A549 (cell line): Measurements from ENCODE around the gene OTULINL. TPM values are rescaled to one million over a fixed set of nuclear protein-coding genes. Genes with fewer than 3 reads are reported as not detected.

Source experiments
- ATAC-seq, 2 experiments: fragments of 200-7000 bp in 1 of 2; fragments of >200 bp in 1 of 2; cut with Nextera tagmentation in 1 of 2; cut with Tn5 transposase in 1 of 2; 3 replicates each; pipeline versions ENCODE4 v1.8.0 to v1.9.1; 2018 to 2020; ENCODE audit warnings: mild to moderate bottlenecking in 1 of 2, moderate library complexity in 1 of 2
- CTCF ChIA-PET: fragments of 300-600 bp; sonication (Branson Sonifier 250); formaldehyde crosslinking; extraction: SDS; loops from one replicate; lab custom pipeline; 2021; ENCODE audit warnings: antibody characterized with exemption, inconsistent platforms; lab: Yijun Ruan, JAX
- POLR2A ChIA-PET: fragments of 350-600 bp; formaldehyde crosslinking; extraction: SDS; loops from one replicate; lab custom pipeline; 2021; ENCODE audit warnings: antibody characterized with exemption, inconsistent platforms; lab: Yijun Ruan, JAX
- DNase-seq, 2 experiments: peaks; one replicate each; pipeline versions ENCODE4 v3.0.0 to v3.0.0-alpha.2; 2011 to 2016; ENCODE audit warnings: low read depth in 1 of 2, low spot score in 1 of 2
- FAIRE-seq: peaks from 2 replicates; lab custom pipeline; 2011; peaks lifted over from hg19 to GRCh38; lab: Jason Lieb, UNC
- H3K27ac ChIP-seq, 2 experiments: fragments of >200 bp; sonication (Bioruptor Twin); formaldehyde crosslinking; 3 replicates each; pipeline ENCODE4 v1.5.1; 2016 to 2017
- H3K4me1 ChIP-seq: fragments of >200 bp; sonication (Bioruptor Twin); formaldehyde crosslinking; 3 replicates; pipeline ENCODE4 v1.6.1; 2016
- H3K4me2 ChIP-seq: fragments of >200 bp; sonication (Bioruptor Twin); formaldehyde crosslinking; 3 replicates; pipeline ENCODE4 v1.6.1; 2016
- H3K4me3 ChIP-seq: fragments of >200 bp; sonication (Bioruptor Twin); formaldehyde crosslinking; 3 replicates; pipeline ENCODE4 v1.5.1; 2016
- H3K9me3 ChIP-seq: fragments of >200 bp; sonication (Bioruptor Twin); formaldehyde crosslinking; 3 replicates; pipeline ENCODE4 v1.6.1; 2016
- BHLHE40 ChIP-seq: IDR thresholded peaks from 2 replicates; pipeline ENCODE4 v1.6.1; 2012; ENCODE audit warnings: low read depth, low read length, inconsistent platforms
- CBX2 ChIP-seq: fragments of 200-600 bp; sonication (generic); IDR thresholded peaks from 2 replicates; pipeline ENCODE4 v1.6.1; 2016; ENCODE audit warnings: low read depth, mild to moderate bottlenecking, borderline replicate concordance
- CBX8 ChIP-seq: fragments of 200-600 bp; sonication (generic); IDR thresholded peaks from 2 replicates; pipeline ENCODE4 v1.6.1; 2016
- FOSL2 ChIP-seq, 2 experiments: fragments of 450-650 bp in 1 of 2; fragments of >200 bp in 1 of 2; sonication (Bioruptor Twin) in 1 of 2; formaldehyde crosslinking; IDR thresholded peaks; 2 replicates each; pipeline versions ENCODE4 v1.5.0 to v1.6.1; 2016 to 2020; ENCODE audit warnings: mild to moderate bottlenecking in 1 of 2, moderate library complexity in 1 of 2
- GATA3 ChIP-seq: IDR thresholded peaks from 2 replicates; pipeline ENCODE4 v1.6.1; 2012; ENCODE audit warnings: borderline replicate concordance
- HOXA7 ChIP-seq: fragments of 250-450 bp; sonication (Bioruptor Pico); IDR thresholded peaks from 2 replicates; pipeline ENCODE4 v1.5.0; 2020; ENCODE audit warnings: mild to moderate bottlenecking, moderate library complexity
- HOXB13 ChIP-seq: fragments of 250-450 bp; sonication (Bioruptor Pico); IDR thresholded peaks from 2 replicates; pipeline ENCODE4 v1.5.0; 2020; ENCODE audit warnings: low read depth, mild to moderate bottlenecking, moderate library complexity
- HOXB5 ChIP-seq: fragments of 250-450 bp; sonication (Bioruptor Pico); IDR thresholded peaks from 2 replicates; pipeline ENCODE4 v1.5.0; 2020; ENCODE audit warnings: mild to moderate bottlenecking, moderate library complexity
- KDM5A ChIP-seq: fragments of 200-600 bp; sonication (generic); IDR thresholded peaks from 2 replicates; pipeline ENCODE4 v1.6.1; 2016; ENCODE audit warnings: antibody characterized with exemption, mild to moderate bottlenecking
- MAZ ChIP-seq: fragments of 150-350 bp; IDR thresholded peaks from 2 replicates; pipeline ENCODE4 v1.6.1; 2014; ENCODE audit warnings: antibody characterized with exemption, low read depth, low read length, borderline replicate concordance
- NR3C1 ChIP-seq: fragments of >200 bp; sonication (Bioruptor Twin); formaldehyde crosslinking; IDR thresholded peaks from 3 replicates; pipeline ENCODE4 v1.6.1; 2017
- PHF8 ChIP-seq: fragments of 200-600 bp; sonication (generic); IDR thresholded peaks from 2 replicates; pipeline ENCODE4 v1.6.1; 2016; ENCODE audit warnings: low read depth, mild to moderate bottlenecking, antibody characterized with exemption, moderate library complexity, borderline replicate concordance
- RAD21 ChIP-seq, 2 experiments: fragments of >200 bp in 1 of 2; sonication (Bioruptor Twin) in 1 of 2; formaldehyde crosslinking in 1 of 2; IDR thresholded peaks in 1 of 2; conservative IDR thresholded peaks in 1 of 2; 2 replicates in 1 of 2; 3 replicates in 1 of 2; pipeline ENCODE4 v1.6.1; 2012 to 2018; ENCODE audit warnings: inconsistent platforms in 1 of 2
- RARB ChIP-seq: fragments of 250-450 bp; sonication (Bioruptor Pico); IDR thresholded peaks from 2 replicates; pipeline ENCODE4 v1.8.0; 2021; ENCODE audit warnings: mild to moderate bottlenecking, moderate library complexity
- RCOR1 ChIP-seq: fragments of 150-350 bp; IDR thresholded peaks from 2 replicates; pipeline ENCODE4 v1.6.1; 2014; ENCODE audit warnings: antibody characterized with exemption, low read length, low read depth
- RFX5 ChIP-seq: fragments of 450-650 bp; IDR thresholded peaks from 2 replicates; pipeline ENCODE4 v1.7.1; 2014; ENCODE audit warnings: antibody characterized with exemption, mild to moderate bottlenecking, moderate library complexity
- SMC3 ChIP-seq: fragments of >200 bp; sonication (Bioruptor Twin); formaldehyde crosslinking; IDR thresholded peaks from 3 replicates; pipeline ENCODE4 v1.6.1; 2018; ENCODE audit warnings: inconsistent platforms
- ZNF302 ChIP-seq: fragments of 250-450 bp; sonication (Bioruptor Pico); IDR thresholded peaks from 2 replicates; pipeline ENCODE4 v1.9.0; 2021; ENCODE audit warnings: inconsistent platforms, mild to moderate bottlenecking, moderate library complexity
- ZSCAN20 ChIP-seq: fragments of 250-450 bp; sonication (Bioruptor Pico); IDR thresholded peaks from 2 replicates; pipeline ENCODE4 v1.8.0; 2022; ENCODE audit warnings: mild to moderate bottlenecking, moderate library complexity
- WGBS: methylation state at CpG from one replicate; pipeline ENCODE4 v1.1.6; 2017; ENCODE audit errors: missing lambda C conversion rate; 5-methylcytosine and 5-hydroxymethylcytosine counted together
- polyA plus RNA-seq, 4 experiments: library from polyadenylated mRNA; depleted of rRNA in 3 of 4; stranded (reverse); fragments of >200 nt; fragmentation: RNase III in 1 of 4; extraction: RNeasy Plus Mini Kit Qiagen cat#74134 plus additional on column Dnase treatment in 1 of 4; gene quantifications; 2 replicates in 3 of 4; 3 replicates in 1 of 4; pipeline ENCODE4 v1.2.3, GENCODE V29; 2011 to 2017
- TF ChIP-seq, protein P1 (sequence below): fragments of 200-600 bp; sonication (generic); IDR thresholded peaks from 2 replicates; pipeline ENCODE4 v1.6.1; 2016; ENCODE audit warnings: antibody characterized with exemption, mild to moderate bottlenecking, moderate library complexity
- TF ChIP-seq, protein P2 (sequence below): IDR thresholded peaks from 2 replicates; pipeline ENCODE4 v1.6.1; 2012; ENCODE audit warnings: low read depth, borderline replicate concordance
- TF ChIP-seq, protein P3 (sequence below): fragments of 150-350 bp; IDR thresholded peaks from 2 replicates; pipeline ENCODE4 v1.6.1; 2014; ENCODE audit warnings: low read depth, mild to moderate bottlenecking, low read length
- TF ChIP-seq, protein P4 (sequence below): IDR thresholded peaks from 2 replicates; pipeline ENCODE4 v1.6.1; 2012
- TF ChIP-seq, protein P5 (sequence below): fragments of >200 bp; sonication (Bioruptor Twin); formaldehyde crosslinking; IDR thresholded peaks from 3 replicates; pipeline ENCODE4 v1.5.1; 2016

OTULINL gene
- polyA plus RNA-seq, 2 of the 4 experiments (the other 2 are of a cell fraction), result 2.9 to 3.7 TPM

DNA sequence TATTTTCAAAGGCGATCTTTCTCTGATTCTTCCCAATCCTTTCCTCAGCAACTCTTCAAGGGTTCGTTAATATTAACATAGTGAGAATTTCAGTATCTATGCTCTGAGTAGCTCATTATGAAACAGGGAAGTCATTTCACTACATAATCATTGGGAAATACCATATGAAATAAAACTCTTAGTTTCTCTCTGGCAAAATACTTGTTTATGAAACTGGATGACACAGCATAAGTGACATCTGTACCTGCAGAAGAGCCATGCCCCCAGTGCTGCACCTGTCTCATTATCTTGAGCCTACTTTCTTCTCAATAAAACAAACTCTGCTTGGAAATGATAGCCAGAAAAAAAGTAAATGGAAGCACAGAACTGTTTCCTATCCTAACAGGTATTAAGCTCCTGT lies 49.1 kb downstream of the OTULINL start:
- TF ChIP-seq CBX2, result no peak
- TF ChIP-seq, protein P1, sequence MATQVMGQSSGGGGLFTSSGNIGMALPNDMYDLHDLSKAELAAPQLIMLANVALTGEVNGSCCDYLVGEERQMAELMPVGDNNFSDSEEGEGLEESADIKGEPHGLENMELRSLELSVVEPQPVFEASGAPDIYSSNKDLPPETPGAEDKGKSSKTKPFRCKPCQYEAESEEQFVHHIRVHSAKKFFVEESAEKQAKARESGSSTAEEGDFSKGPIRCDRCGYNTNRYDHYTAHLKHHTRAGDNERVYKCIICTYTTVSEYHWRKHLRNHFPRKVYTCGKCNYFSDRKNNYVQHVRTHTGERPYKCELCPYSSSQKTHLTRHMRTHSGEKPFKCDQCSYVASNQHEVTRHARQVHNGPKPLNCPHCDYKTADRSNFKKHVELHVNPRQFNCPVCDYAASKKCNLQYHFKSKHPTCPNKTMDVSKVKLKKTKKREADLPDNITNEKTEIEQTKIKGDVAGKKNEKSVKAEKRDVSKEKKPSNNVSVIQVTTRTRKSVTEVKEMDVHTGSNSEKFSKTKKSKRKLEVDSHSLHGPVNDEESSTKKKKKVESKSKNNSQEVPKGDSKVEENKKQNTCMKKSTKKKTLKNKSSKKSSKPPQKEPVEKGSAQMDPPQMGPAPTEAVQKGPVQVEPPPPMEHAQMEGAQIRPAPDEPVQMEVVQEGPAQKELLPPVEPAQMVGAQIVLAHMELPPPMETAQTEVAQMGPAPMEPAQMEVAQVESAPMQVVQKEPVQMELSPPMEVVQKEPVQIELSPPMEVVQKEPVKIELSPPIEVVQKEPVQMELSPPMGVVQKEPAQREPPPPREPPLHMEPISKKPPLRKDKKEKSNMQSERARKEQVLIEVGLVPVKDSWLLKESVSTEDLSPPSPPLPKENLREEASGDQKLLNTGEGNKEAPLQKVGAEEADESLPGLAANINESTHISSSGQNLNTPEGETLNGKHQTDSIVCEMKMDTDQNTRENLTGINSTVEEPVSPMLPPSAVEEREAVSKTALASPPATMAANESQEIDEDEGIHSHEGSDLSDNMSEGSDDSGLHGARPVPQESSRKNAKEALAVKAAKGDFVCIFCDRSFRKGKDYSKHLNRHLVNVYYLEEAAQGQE, result no peak
- no peak for TF ChIP-seq KDM5A
- TF ChIP-seq, protein P2, sequence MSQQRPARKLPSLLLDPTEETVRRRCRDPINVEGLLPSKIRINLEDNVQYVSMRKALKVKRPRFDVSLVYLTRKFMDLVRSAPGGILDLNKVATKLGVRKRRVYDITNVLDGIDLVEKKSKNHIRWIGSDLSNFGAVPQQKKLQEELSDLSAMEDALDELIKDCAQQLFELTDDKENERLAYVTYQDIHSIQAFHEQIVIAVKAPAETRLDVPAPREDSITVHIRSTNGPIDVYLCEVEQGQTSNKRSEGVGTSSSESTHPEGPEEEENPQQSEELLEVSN, result no peak
- no peak for TF ChIP-seq NR3C1
- TF ChIP-seq FOSL2 (IDR thresholded peaks at IDR 0.05), result no peak
- no peak for TF ChIP-seq FOSL2 (CRISPR knock-in tag; IDR thresholded peaks at IDR 0.05)
- TF ChIP-seq SMC3, result no peak
- no peak for TF ChIP-seq HOXB5
- TF ChIP-seq PHF8, result no peak
- TF ChIP-seq CBX8, result no peak
- no peak for TF ChIP-seq BHLHE40
- no peak for TF ChIP-seq GATA3
- 27% methylated on average over 2 of the region's 2 CpGs for WGBS
- ChIA-PET POLR2A (no interaction called here), CTCF (interaction anchor here (0.7 to 1.2 kb wide), 2 partner anchors 10 to 653 kb away, joined by 3 read pairs; no protein-coding TSS in a partner anchor)
- Histone ChIP-seq H3K4me2 (no peak overlapping the region), H3K27ac (no peak overlapping the region), H3K4me3 (no peak overlapping the region), H3K4me1 (no peaks in the 10 kb centered on the region), H3K9me3 (no peaks in the 10 kb centered on the region)
- no peak for ATAC-seq
- DNase-seq, result no peak
- FAIRE-seq, result no peak

DNA sequence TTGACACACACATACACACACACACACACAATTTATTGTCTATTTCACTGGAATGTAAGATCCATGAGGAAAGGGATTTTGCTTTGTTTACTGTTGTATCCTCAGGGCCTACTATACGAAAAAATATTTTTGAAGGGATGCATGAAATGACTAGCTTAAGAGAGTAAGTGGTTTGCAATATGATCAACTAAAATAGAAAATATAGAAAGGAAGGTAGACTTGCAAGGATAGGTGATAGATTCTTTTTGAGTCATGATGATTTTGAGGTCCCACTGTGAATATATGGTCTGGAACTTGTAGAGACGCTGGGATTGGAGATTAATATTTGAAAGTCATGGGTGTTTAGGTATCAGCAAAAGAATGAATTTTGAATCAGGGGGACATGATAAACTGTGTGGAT lies 54.1 kb downstream of the OTULINL start:
- POLR2A ChIA-PET, result no interaction called here
- H3K9me3 ChIP-seq, result no peaks in the 10 kb centered on the region
- TF ChIP-seq RFX5 (no peak), GATA3 (no peak), RCOR1 (no peak), HOXB13 (CRISPR knock-in tag) (no peak), ZNF302 (CRISPR knock-in tag) (no peak), RAD21 (conservative IDR thresholded peaks at IDR 0.05 in 1 of 2, IDR thresholded peaks at IDR 0.05 in 1 of 2) (no peak), PHF8 (no peak), HOXA7 (CRISPR knock-in tag) (no peak), ZSCAN20 (no peak), CBX8 (no peak), RARB (CRISPR knock-in tag) (no peak), MAZ (no peak)
- TF ChIP-seq, protein P3, sequence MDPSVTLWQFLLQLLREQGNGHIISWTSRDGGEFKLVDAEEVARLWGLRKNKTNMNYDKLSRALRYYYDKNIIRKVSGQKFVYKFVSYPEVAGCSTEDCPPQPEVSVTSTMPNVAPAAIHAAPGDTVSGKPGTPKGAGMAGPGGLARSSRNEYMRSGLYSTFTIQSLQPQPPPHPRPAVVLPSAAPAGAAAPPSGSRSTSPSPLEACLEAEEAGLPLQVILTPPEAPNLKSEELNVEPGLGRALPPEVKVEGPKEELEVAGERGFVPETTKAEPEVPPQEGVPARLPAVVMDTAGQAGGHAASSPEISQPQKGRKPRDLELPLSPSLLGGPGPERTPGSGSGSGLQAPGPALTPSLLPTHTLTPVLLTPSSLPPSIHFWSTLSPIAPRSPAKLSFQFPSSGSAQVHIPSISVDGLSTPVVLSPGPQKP, result no peak
- TF ChIP-seq, protein P4, sequence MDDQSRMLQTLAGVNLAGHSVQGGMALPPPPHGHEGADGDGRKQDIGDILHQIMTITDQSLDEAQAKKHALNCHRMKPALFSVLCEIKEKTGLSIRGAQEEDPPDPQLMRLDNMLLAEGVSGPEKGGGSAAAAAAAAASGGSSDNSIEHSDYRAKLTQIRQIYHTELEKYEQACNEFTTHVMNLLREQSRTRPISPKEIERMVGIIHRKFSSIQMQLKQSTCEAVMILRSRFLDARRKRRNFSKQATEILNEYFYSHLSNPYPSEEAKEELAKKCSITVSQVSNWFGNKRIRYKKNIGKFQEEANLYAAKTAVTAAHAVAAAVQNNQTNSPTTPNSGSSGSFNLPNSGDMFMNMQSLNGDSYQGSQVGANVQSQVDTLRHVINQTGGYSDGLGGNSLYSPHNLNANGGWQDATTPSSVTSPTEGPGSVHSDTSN, result no peak
- TF ChIP-seq, protein P5, sequence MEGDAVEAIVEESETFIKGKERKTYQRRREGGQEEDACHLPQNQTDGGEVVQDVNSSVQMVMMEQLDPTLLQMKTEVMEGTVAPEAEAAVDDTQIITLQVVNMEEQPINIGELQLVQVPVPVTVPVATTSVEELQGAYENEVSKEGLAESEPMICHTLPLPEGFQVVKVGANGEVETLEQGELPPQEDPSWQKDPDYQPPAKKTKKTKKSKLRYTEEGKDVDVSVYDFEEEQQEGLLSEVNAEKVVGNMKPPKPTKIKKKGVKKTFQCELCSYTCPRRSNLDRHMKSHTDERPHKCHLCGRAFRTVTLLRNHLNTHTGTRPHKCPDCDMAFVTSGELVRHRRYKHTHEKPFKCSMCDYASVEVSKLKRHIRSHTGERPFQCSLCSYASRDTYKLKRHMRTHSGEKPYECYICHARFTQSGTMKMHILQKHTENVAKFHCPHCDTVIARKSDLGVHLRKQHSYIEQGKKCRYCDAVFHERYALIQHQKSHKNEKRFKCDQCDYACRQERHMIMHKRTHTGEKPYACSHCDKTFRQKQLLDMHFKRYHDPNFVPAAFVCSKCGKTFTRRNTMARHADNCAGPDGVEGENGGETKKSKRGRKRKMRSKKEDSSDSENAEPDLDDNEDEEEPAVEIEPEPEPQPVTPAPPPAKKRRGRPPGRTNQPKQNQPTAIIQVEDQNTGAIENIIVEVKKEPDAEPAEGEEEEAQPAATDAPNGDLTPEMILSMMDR, result no peak
- H3K4me1 ChIP-seq, result no peaks in the 10 kb centered on the region
- no peak for ATAC-seq
- CTCF ChIA-PET, result interaction anchor here (0.9 kb wide), 1 partner anchor 13 kb away, joined by 3 read pairs; no protein-coding TSS in a partner anchor
- WGBS, result 24% methylated on average over 2 of the region's 2 CpGs
- no peak for DNase-seq
- H3K4me3 ChIP-seq, result no peak overlapping the region
- FAIRE-seq, result no peak
- H3K4me2 ChIP-seq, result no peak overlapping the region
- H3K27ac ChIP-seq, result no peak overlapping the region
